ENCODE measurements around the gene PLOD3. TPM values are rescaled to one million over a fixed set of nuclear protein-coding genes. Genes with fewer than 3 reads are reported as not detected.
A peak's percentile ranks its signal among the peaks of the same experiment; 100 is the strongest.

PLOD3 gene
- total and polyA plus RNA-seq, 9 of the 15 experiments (the other 6 are each of a cell fraction or from before 2014, with no cell fraction given): 2.8 to 101 (median 30.9) TPM

DNA sequence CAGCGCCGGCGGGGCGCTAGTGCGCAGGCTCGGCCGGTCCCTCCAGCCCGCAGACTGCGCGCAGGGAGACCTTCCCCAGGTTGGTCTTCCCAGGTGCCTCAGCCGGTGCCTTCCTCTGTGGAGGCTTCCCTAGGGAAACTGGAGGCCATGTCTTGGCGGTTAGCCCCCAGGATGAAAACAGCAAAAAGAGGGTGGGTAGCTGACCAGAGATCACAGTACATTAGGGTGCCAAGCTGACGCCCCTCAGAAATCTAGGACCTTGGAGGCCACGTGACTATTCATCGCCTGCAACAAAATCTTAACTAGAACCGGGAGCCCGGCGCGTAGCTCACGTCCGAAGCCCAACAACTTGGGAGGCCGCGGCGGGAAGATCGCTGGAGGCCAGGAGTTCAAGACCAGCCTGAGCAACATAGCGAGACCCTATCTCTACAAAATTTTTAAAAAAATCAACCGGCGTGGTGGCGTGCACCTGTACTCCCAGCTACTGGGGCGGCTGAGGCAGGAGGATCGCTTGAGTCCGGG is 27.8 kb upstream of the PLOD3 start (continued):
- TF ChIP-seq SMC3 (conservative IDR thresholded peaks at IDR 0.05; ENCODE audit: insufficient read depth, low read depth, low read length) (no peak), ZNF584 (CRISPR knock-in tag; IDR thresholded peaks at IDR 0.05; ENCODE audit: low read depth) (no peak)

DNA sequence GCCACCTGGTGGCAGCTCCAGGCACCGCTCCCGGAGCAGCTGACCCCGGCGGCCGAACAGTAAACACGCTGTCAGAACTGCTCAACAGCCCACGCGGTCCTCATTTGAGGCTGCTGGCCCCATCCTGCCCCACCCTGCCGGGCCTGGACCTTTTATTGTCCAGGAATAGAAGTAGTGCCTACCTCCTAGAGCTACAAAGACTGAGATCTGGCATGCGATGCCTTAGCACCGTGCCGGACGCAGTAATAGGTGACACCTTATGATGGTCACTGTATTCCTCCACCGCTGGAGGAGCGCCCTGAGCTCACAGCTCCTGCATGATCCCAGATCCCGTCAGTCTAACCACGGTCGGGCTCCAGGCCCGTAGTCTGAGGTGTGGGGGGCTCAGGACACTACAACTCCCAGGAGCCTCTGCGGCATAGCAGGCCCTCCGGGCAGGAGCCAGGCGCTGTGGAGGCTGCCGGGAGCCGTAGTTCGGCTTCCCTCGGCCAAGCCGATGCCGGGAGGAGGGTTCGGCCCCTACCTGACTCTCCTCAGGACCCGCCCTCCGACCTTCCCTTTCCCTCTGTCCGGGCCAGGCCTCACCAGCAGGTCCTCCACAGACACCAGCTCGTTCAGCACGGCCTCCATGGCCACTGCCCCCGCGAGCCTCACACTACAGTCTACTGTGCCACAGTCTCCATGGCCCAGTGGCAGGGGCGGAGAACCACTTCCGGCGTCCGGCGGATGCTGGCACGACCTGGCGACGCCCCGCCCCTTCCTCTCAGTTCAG is 27.2 kb upstream of the PLOD3 start, which contains the start of gene FIS1:
Gene FIS1 (minus strand): TSS at position 707 of the 772 bp plus-strand sequence. CDS start 77 bp downstream, at position 630.
- intact Hi-C loops (cut with micrococcal nuclease) (no loop called here), in situ Hi-C loops (cut with MboI) (no loop called here)
- under 1% methylated on average over 45 of the region's 45 CpGs for WGBS (ENCODE audit: insufficient coverage, low coverage, missing lambda C conversion rate)
- H3K4me1 ChIP-seq (replicated peaks in 1 of 2; ENCODE audit: control insufficient read depth in 2 of 2, insufficient read depth in 2 of 2, low read length in 2 of 2): peaks cover 19 to 54% of the 10 kb centered on the region in 2 experiments; a peak in 4 of 5 replicates
- peak within 1 kb of the TSS; percentile 91 for H2AFZ ChIP-seq (ENCODE audit: low read depth, low read length)
- FAIRE-seq: peak; percentile 91
- peaks cover 57% of the 10 kb centered on the region for H3K79me2 ChIP-seq (ENCODE audit: control insufficient read depth, insufficient read depth, low read length)
- H3K9ac ChIP-seq (ENCODE audit: insufficient read depth in 1 of 2, low read depth in 2 of 2, low read length in 2 of 2): peak within 1 kb of the TSS; percentile 94 to 98
- CTCF ChIA-PET (ENCODE audit: low intra/inter-chr PET ratio): interaction anchor here (0.6 to 0.9 kb wide), 3 partner anchors 12 to 188 kb away, joined by 3 to 6 read pairs (median 3); no protein-coding TSS in a partner anchor
- H3K9me1 ChIP-seq (ENCODE audit: control insufficient read depth, insufficient read depth, low read length): no peaks in the 10 kb centered on the region
- BruUV-seq (replicated peaks): TSS peak; percentile 39
- H3K9me3 ChIP-seq (replicated peaks; ENCODE audit: control insufficient read depth, insufficient read depth, low read depth, low read length): peaks cover 8% of the 10 kb centered on the region
- POLR2A ChIA-PET: interaction anchor here (1.2 to 1.8 kb wide), 4 partner anchors 8 to 10 kb away, joined by 9 to 22 read pairs (median 12); no protein-coding TSS in a partner anchor
- peak within 1 kb of the TSS; percentile 100 for H3K4me2 ChIP-seq (ENCODE audit: insufficient read depth, low read length)
- H3K27me3 ChIP-seq (ENCODE audit: control insufficient read depth in 2 of 2, insufficient read depth in 2 of 2, low read length in 2 of 2): no peaks in the 10 kb centered on the region
- H3K4me3 ChIP-seq: peak within 1 kb of the TSS; percentile 69
- DNase-seq (ENCODE audit: extremely low read depth in 1 of 4, low spot score in 3 of 4): peak; percentile 90 to 97 (median 92)
- peaks cover 54% of the 10 kb centered on the region for H3K36me3 ChIP-seq (ENCODE audit: control insufficient read depth, insufficient read depth, low read length)
- peak within 1 kb of the TSS; percentile 93 for H3K27ac ChIP-seq (ENCODE audit: extremely low read depth, low read depth, low read length)
- peak; percentile 97 for ATAC-seq
- peaks cover 7% of the 10 kb centered on the region; the same call in 1 of the 2 replicates for H4K20me1 ChIP-seq (replicated peaks; ENCODE audit: control insufficient read depth, insufficient read depth, low read length)
- no peak; a peak in 1 of 4 replicates for TF ChIP-seq TRIM24 (IDR thresholded peaks at IDR 0.05)
- TF ChIP-seq HCFC1 (IDR thresholded peaks at IDR 0.05; ENCODE audit: low read depth, low read length): peak; percentile 97
- 0 out of 2 replicates have a peak, but pooled peaks have one; percentile 37 for TF ChIP-seq MEF2D (tag; conservative IDR thresholded peaks at IDR 0.05; ENCODE audit: low read depth)
- TF ChIP-seq ZNF436 (CRISPR knock-in tag; IDR thresholded peaks at IDR 0.05): no peak
- TF ChIP-seq, protein P1, sequence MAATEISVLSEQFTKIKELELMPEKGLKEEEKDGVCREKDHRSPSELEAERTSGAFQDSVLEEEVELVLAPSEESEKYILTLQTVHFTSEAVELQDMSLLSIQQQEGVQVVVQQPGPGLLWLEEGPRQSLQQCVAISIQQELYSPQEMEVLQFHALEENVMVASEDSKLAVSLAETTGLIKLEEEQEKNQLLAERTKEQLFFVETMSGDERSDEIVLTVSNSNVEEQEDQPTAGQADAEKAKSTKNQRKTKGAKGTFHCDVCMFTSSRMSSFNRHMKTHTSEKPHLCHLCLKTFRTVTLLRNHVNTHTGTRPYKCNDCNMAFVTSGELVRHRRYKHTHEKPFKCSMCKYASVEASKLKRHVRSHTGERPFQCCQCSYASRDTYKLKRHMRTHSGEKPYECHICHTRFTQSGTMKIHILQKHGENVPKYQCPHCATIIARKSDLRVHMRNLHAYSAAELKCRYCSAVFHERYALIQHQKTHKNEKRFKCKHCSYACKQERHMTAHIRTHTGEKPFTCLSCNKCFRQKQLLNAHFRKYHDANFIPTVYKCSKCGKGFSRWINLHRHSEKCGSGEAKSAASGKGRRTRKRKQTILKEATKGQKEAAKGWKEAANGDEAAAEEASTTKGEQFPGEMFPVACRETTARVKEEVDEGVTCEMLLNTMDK (IDR thresholded peaks at IDR 0.05; ENCODE audit: borderline replicate concordance, insufficient read depth, low read depth, low read length, poor library complexity, severe bottlenecking): peak; percentile 93
- TF ChIP-seq, protein P2, sequence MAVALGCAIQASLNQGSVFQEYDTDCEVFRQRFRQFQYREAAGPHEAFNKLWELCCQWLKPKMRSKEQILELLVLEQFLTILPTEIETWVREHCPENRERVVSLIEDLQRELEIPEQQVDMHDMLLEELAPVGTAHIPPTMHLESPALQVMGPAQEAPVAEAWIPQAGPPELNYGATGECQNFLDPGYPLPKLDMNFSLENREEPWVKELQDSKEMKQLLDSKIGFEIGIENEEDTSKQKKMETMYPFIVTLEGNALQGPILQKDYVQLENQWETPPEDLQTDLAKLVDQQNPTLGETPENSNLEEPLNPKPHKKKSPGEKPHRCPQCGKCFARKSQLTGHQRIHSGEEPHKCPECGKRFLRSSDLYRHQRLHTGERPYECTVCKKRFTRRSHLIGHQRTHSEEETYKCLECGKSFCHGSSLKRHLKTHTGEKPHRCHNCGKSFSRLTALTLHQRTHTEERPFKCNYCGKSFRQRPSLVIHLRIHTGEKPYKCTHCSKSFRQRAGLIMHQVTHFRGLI (CRISPR knock-in tag; IDR thresholded peaks at IDR 0.05): no peak
- TF ChIP-seq SP2 (IDR thresholded peaks at IDR 0.05; ENCODE audit: extremely low read depth, low read depth, low read length, poor library complexity, severe bottlenecking): peak; percentile 21
- TF ChIP-seq CTBP1 (IDR thresholded peaks at IDR 0.05; ENCODE audit: borderline replicate concordance): peak; percentile 49
- peak; percentile 90 for TF ChIP-seq MYC (IDR thresholded peaks at IDR 0.05; ENCODE audit: low read depth, low read length)
- TF ChIP-seq MYC (CRISPR knock-in tag; IDR thresholded peaks at IDR 0.05; ENCODE audit: borderline replicate concordance, low read depth): peak; percentile 8; the same call in 1 of the 2 replicates
- TF ChIP-seq, protein P3, sequence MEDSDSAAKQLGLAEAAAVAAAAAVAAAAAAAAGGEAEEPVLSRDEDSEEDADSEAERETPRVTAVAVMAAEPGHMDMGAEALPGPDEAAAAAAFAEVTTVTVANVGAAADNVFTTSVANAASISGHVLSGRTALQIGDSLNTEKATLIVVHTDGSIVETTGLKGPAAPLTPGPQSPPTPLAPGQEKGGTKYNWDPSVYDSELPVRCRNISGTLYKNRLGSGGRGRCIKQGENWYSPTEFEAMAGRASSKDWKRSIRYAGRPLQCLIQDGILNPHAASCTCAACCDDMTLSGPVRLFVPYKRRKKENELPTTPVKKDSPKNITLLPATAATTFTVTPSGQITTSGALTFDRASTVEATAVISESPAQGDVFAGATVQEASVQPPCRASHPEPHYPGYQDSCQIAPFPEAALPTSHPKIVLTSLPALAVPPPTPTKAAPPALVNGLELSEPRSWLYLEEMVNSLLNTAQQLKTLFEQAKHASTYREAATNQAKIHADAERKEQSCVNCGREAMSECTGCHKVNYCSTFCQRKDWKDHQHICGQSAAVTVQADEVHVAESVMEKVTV (CRISPR knock-in tag; IDR thresholded peaks at IDR 0.05): no peak
- TF ChIP-seq EP300 (IDR thresholded peaks at IDR 0.05; ENCODE audit: low read length): no peak

Measured in K562 (cell line).